GM23338 (cell line): ENCODE measurements around the gene TAOK1. TPM values are rescaled to one million over a fixed set of nuclear protein-coding genes. Genes with fewer than 3 reads are reported as not detected.

Experiments used
- ATAC-seq: fragments of 200-7000 bp; cut with Tn5 transposase; 3 replicates; pipeline ENCODE4 v1.9.1; 2020
- DNase-seq: peaks from one replicate; pipeline ENCODE4 v3.0.0-alpha.2; 2015; ENCODE audit warnings: low spot score
- H2AFZ ChIP-seq: fragments of 200-600 bp; sonication (generic); 2 replicates; pipeline ENCODE4 v1.8.0; 2016; ENCODE audit warnings: antibody characterized with exemption, mild to moderate bottlenecking, moderate library complexity
- H3F3A ChIP-seq: fragments of 200-600 bp; sonication (generic); replicated peaks from 2 replicates; pipeline ENCODE4 v1.8.0; 2017; ENCODE audit warnings: antibody characterized with exemption, mixed run types, low read depth
- H3K27ac ChIP-seq: fragments of 200-600 bp; sonication (generic); 2 replicates; pipeline ENCODE4 v1.6.1; 2016; ENCODE audit warnings: low read depth
- H3K27me3 ChIP-seq: fragments of 200-600 bp; sonication (generic); 2 replicates; pipeline ENCODE4 v1.8.0; 2016; ENCODE audit warnings: mild to moderate bottlenecking, mixed run types, moderate library complexity; ENCODE audit not compliant: insufficient read depth
- H3K36me3 ChIP-seq: fragments of 200-600 bp; sonication (generic); 2 replicates; pipeline ENCODE4 v1.8.0; 2016; ENCODE audit warnings: mild to moderate bottlenecking; ENCODE audit not compliant: insufficient read depth
- H3K4me1 ChIP-seq: fragments of 200-600 bp; sonication (generic); 2 replicates; pipeline ENCODE4 v1.8.0; 2016; ENCODE audit warnings: mild to moderate bottlenecking, moderate library complexity; ENCODE audit not compliant: insufficient read depth
- H3K4me2 ChIP-seq: fragments of 200-600 bp; sonication (generic); 2 replicates; pipeline ENCODE4 v1.7.1; 2017; ENCODE audit warnings: mixed run types
- H3K4me3 ChIP-seq: fragments of 200-600 bp; sonication (generic); 2 replicates; pipeline ENCODE4 v1.6.1; 2016; ENCODE audit warnings: mixed run types
- H3K79me2 ChIP-seq: fragments of 200-600 bp; sonication (generic); replicated peaks from 2 replicates; pipeline ENCODE4 v1.8.0; 2017; ENCODE audit warnings: mild to moderate bottlenecking; ENCODE audit not compliant: insufficient read depth
- H3K9me2 ChIP-seq: fragments of 200-600 bp; sonication (generic); 2 replicates; pipeline ENCODE4 v1.8.0; 2017; ENCODE audit not compliant: insufficient read depth
- H4K20me1 ChIP-seq: fragments of 200-600 bp; sonication (generic); replicated peaks from 2 replicates; pipeline ENCODE4 v1.8.0; 2017; ENCODE audit warnings: mild to moderate bottlenecking; ENCODE audit not compliant: insufficient read depth
- H3K27ac Mint-ChIP-seq: 2 replicates; pipeline ENCODE4 v1.8.0; 2020; ENCODE audit warnings: inconsistent platforms, mild to moderate bottlenecking, moderate library complexity, mixed read lengths
- H3K27me3 Mint-ChIP-seq: 3 replicates; pipeline ENCODE4 v1.8.0; 2022; ENCODE audit warnings: low read depth, mild to moderate bottlenecking, moderate library complexity, mixed read lengths, inconsistent platforms; ENCODE audit not compliant: insufficient read depth, poor library complexity
- H3K36me3 Mint-ChIP-seq: 3 replicates; pipeline ENCODE4 v1.8.0; 2021; ENCODE audit warnings: low read depth, mild to moderate bottlenecking, inconsistent platforms, moderate library complexity, mixed read lengths
- H3K4me1 Mint-ChIP-seq: 3 replicates; pipeline ENCODE4 v1.8.0; 2020; ENCODE audit warnings: mild to moderate bottlenecking, inconsistent platforms, mixed read lengths
- H3K4me3 Mint-ChIP-seq: 3 replicates; pipeline ENCODE4 v1.8.0; 2021; ENCODE audit warnings: moderate library complexity, mild to moderate bottlenecking, inconsistent platforms, mixed read lengths
- H3K9me3 Mint-ChIP-seq: 3 replicates; pipeline ENCODE4 v1.8.0; 2020; ENCODE audit warnings: moderate library complexity, mild to moderate bottlenecking, inconsistent platforms, mixed read lengths
- CREB1 ChIP-seq: fragments of 250-450 bp; sonication (Bioruptor Pico); IDR thresholded peaks from 2 replicates; pipeline ENCODE4 v1.5.0; 2020; ENCODE audit warnings: low read depth, mild to moderate bottlenecking, moderate library complexity
- ETS1 ChIP-seq: IDR thresholded peaks from 2 replicates; pipeline ENCODE4 v1.6.1; 2016; ENCODE audit warnings: antibody characterized with exemption
- EZH2 ChIP-seq: fragments of 200-600 bp; sonication (generic); IDR thresholded peaks from one replicate; pipeline ENCODE4 v1.8.0; 2017; ENCODE audit warnings: antibody characterized with exemption, mild to moderate bottlenecking, low read depth; ENCODE audit not compliant: unreplicated experiment
- JUNB ChIP-seq: IDR thresholded peaks from one replicate; pipeline ENCODE4 v1.6.1; 2016; ENCODE audit warnings: antibody characterized with exemption; ENCODE audit not compliant: unreplicated experiment
- NANOG ChIP-seq: IDR thresholded peaks from 2 replicates; pipeline ENCODE4 v1.6.1; 2016; ENCODE audit warnings: antibody characterized with exemption, borderline replicate concordance
- ZNF331 ChIP-seq: fragments of 250-450 bp; sonication (Bioruptor Pico); IDR thresholded peaks from 2 replicates; pipeline ENCODE4 v1.5.0; 2020; ENCODE audit warnings: low read depth, mild to moderate bottlenecking, moderate library complexity
- ZNF462 ChIP-seq: fragments of 250-450 bp; sonication (Bioruptor Pico); IDR thresholded peaks from 2 replicates; pipeline ENCODE4 v1.5.0; 2020; ENCODE audit warnings: mild to moderate bottlenecking, moderate library complexity
- polyA plus RNA-seq: library from polyadenylated mRNA; unstranded; fragments of >200 nt; fragmentation: Nextera tagmentation; extraction: Ambion mirVana; gene quantifications from 2 replicates; pipeline ENCODE4 v1.2.1, GENCODE V29; 2016
- total RNA-seq: library from RNA; depleted of rRNA; stranded (reverse); fragments of >200 nt; shearing (Covaris generic); gene quantifications from 2 replicates; pipeline ENCODE4 v1.2.3, GENCODE V29; 2014

TAOK1 gene
- total and polyA plus RNA-seq, 2 experiments from 2014 or later, result 19.4 to 69.8 TPM

- Mint-ChIP-seq H3K4me1 (peaks cover 13% of the 10 kb centered on the region; the same call in 2 of the 3 replicates), H3K4me3 (no peak overlapping the region), H3K27me3 (peaks cover 9% of the 10 kb centered on the region), H3K27ac (no peak overlapping the region), H3K36me3 (peaks cover 19% of the 10 kb centered on the region), H3K9me3 (no peaks in the 10 kb centered on the region)
- no peak for DNase-seq
- no peaks in the 10 kb centered on the region for H3K9me2 ChIP-seq
- no peak overlapping the region for H3K4me3 ChIP-seq
- H3K36me3 ChIP-seq, result no peaks in the 10 kb centered on the region; the same call in 1 of the 2 replicates
- H3K79me2 ChIP-seq, result no peaks in the 10 kb centered on the region
- 0 out of 2 replicates have a peak, but pooled peaks cover 16% of the 10 kb centered on the region for H3F3A ChIP-seq
- no peak overlapping the region for H3K27ac ChIP-seq
- H4K20me1 ChIP-seq, result peaks cover 4% of the 10 kb centered on the region; the same call in 1 of the 2 replicates
- no peak overlapping the region for H3K4me2 ChIP-seq
- H2AFZ ChIP-seq, result no peak overlapping the region
- ATAC-seq, result no peak
- TF ChIP-seq ZNF331 (CRISPR knock-in tag) (no peak), ETS1 (no peak)
- H3K4me1 ChIP-seq, result peaks cover 4% of the 10 kb centered on the region; the same call in 1 of the 2 replicates
- H3K27me3 ChIP-seq, result 0 out of 2 replicates have a peak, but pooled peaks cover 9% of the 10 kb centered on the region
Measured at GRCh38 chr17:29576214-29577000, 186.2 kb downstream of the TAOK1 start.

- Mint-ChIP-seq H3K36me3 (peaks cover 19% of the 10 kb centered on the region), H3K27me3 (peaks cover 7% of the 10 kb centered on the region), H3K27ac (no peak overlapping the region), H3K9me3 (no peaks in the 10 kb centered on the region), H3K4me3 (no peak overlapping the region), H3K4me1 (peaks cover 13% of the 10 kb centered on the region; the same call in 2 of the 3 replicates)
- Histone ChIP-seq H3K27ac (no peak overlapping the region), H2AFZ (no peak overlapping the region), H3K79me2 (no peaks in the 10 kb centered on the region), H3K4me3 (no peak overlapping the region), H3F3A (0 out of 2 replicates have a peak, but pooled peaks cover 10% of the 10 kb centered on the region), H4K20me1 (peaks cover 4% of the 10 kb centered on the region; the same call in 1 of the 2 replicates), H3K4me1 (peaks cover 4% of the 10 kb centered on the region; the same call in 1 of the 2 replicates), H3K36me3 (no peaks in the 10 kb centered on the region; the same call in 1 of the 2 replicates), H3K27me3 (0 out of 2 replicates have a peak, but pooled peaks cover 3% of the 10 kb centered on the region), H3K9me2 (no peaks in the 10 kb centered on the region), H3K4me2 (no peak overlapping the region)
- no peak for ATAC-seq
- no peak for DNase-seq
- TF ChIP-seq EZH2 (no peak), ETS1 (no peak), ZNF462 (CRISPR knock-in tag) (no peak), NANOG (no peak), JUNB (no peak), CREB1 (CRISPR knock-in tag) (no peak)
Measured at GRCh38 chr17:29577001-29577370, 186.8 kb downstream of the TAOK1 start.
